CD14-positive monocyte (primary cell): Measurements from ENCODE around the gene MAL. TPM values are rescaled to one million over a fixed set of nuclear protein-coding genes. Genes with fewer than 3 reads are reported as not detected.

Source experiments
- DNase-seq, 3 donors: peaks; one replicate each; pipeline ENCODE4 v3.0.0-alpha.2; 2011 to 2022
- H2AFZ ChIP-seq: 2 replicates; pipeline ENCODE4 v1.6.0; 2012; ENCODE audit warnings: mild to moderate bottlenecking, low read depth, low read length, inconsistent platforms; ENCODE audit not compliant: insufficient read depth, poor library complexity, severe bottlenecking
- H3K27ac ChIP-seq, 2 donors: 1 replicate in 1 of 2; 2 replicates in 1 of 2; pipeline ENCODE4 v1.5.1; 2012 to 2013; ENCODE audit warnings: low read length in 2 of 2, control low read depth in 1 of 2, inconsistent platforms in 1 of 2, low read depth in 1 of 2, mild to moderate bottlenecking in 1 of 2
- H3K27me3 ChIP-seq, 2 donors: one replicate each; pipeline versions ENCODE4 v1.6.0 to v1.6.1; 2011 to 2013; ENCODE audit warnings: low read length in 2 of 2; ENCODE audit not compliant: control insufficient read depth in 2 of 2, insufficient read depth in 2 of 2
- H3K36me3 ChIP-seq, 2 donors: replicated peaks in 1 of 2; 1 replicate in 1 of 2; 2 replicates in 1 of 2; pipeline versions ENCODE4 v1.5.1 to v1.6.1; 2012 to 2013; ENCODE audit warnings: low read length in 2 of 2, control low read depth in 1 of 2, inconsistent platforms in 1 of 2, mild to moderate bottlenecking in 1 of 2; ENCODE audit not compliant: insufficient read depth in 2 of 2, control insufficient read depth in 1 of 2
- H3K4me1 ChIP-seq, 2 donors: 1 replicate in 1 of 2; 2 replicates in 1 of 2; pipeline versions ENCODE4 v1.5.1 to v1.6.1; 2012 to 2013; ENCODE audit warnings: low read length in 2 of 2, control low read depth in 1 of 2, inconsistent platforms in 1 of 2, mild to moderate bottlenecking in 1 of 2, moderate library complexity in 1 of 2; ENCODE audit not compliant: insufficient read depth in 2 of 2, control insufficient read depth in 1 of 2
- H3K4me2 ChIP-seq: replicated peaks from 2 replicates; pipeline ENCODE3; 2012; ENCODE audit warnings: low read length, moderate library complexity, mild to moderate bottlenecking; ENCODE audit not compliant: poor library complexity, severe bottlenecking; ENCODE audit errors: extremely low read depth
- H3K4me3 ChIP-seq, 3 experiments: fragments of 200-600 bp in 1 of 3; sonication (generic) in 1 of 3; replicated peaks in 1 of 3; 1 replicate in 2 of 3; 2 replicates in 1 of 3; pipeline ENCODE4 v1.5.1; 2011 to 2013; ENCODE audit warnings: low read length in 3 of 3, mild to moderate bottlenecking in 3 of 3, control low read depth in 2 of 3, low read depth in 2 of 3, inconsistent platforms in 1 of 3, moderate library complexity in 1 of 3
- H3K79me2 ChIP-seq: 2 replicates; pipeline ENCODE4 v1.6.0; 2012; ENCODE audit warnings: mild to moderate bottlenecking, control low read depth, inconsistent platforms, low read length, moderate library complexity; ENCODE audit not compliant: insufficient read depth
- H3K9ac ChIP-seq: 2 replicates; pipeline ENCODE4 v1.6.0; 2017; ENCODE audit warnings: low read length, mild to moderate bottlenecking; ENCODE audit not compliant: insufficient read depth, poor library complexity, severe bottlenecking
- H3K9me3 ChIP-seq, 2 donors: replicated peaks in 1 of 2; 1 replicate in 1 of 2; 2 replicates in 1 of 2; pipeline versions ENCODE4 v1.5.1 to v1.6.1; 2012 to 2013; ENCODE audit warnings: low read length in 2 of 2, control low read depth in 1 of 2; ENCODE audit not compliant: control insufficient read depth in 1 of 2, insufficient read depth in 1 of 2
- H4K20me1 ChIP-seq: 2 replicates; pipeline ENCODE4 v1.6.0; 2012; ENCODE audit warnings: mild to moderate bottlenecking, low read length, control low read depth, moderate library complexity; ENCODE audit not compliant: insufficient read depth
- H3K27ac Mint-ChIP-seq, 7 donors: one replicate each; pipeline ENCODE4 v1.8.0; 2020; ENCODE audit warnings: mild to moderate bottlenecking in 7 of 7, mixed read lengths in 7 of 7, moderate library complexity in 6 of 7, inconsistent platforms in 2 of 7
- H3K27me3 Mint-ChIP-seq, 3 donors: one replicate each; pipeline ENCODE4 v1.8.0; 2021 to 2022; ENCODE audit warnings: low read depth in 3 of 3, mild to moderate bottlenecking in 3 of 3, mixed read lengths in 3 of 3, moderate library complexity in 3 of 3, inconsistent platforms in 1 of 3
- H3K36me3 Mint-ChIP-seq, 2 donors: one replicate each; pipeline ENCODE4 v1.8.0; 2020; ENCODE audit warnings: mixed read lengths in 2 of 2, inconsistent platforms in 1 of 2, mild to moderate bottlenecking in 1 of 2
- H3K4me1 Mint-ChIP-seq: one replicate; pipeline ENCODE4 v1.8.0; 2020; ENCODE audit warnings: mild to moderate bottlenecking, mixed read lengths
- H3K4me3 Mint-ChIP-seq, 2 donors: one replicate each; pipeline ENCODE4 v1.8.0; 2020; ENCODE audit warnings: mild to moderate bottlenecking in 2 of 2, mixed read lengths in 2 of 2, moderate library complexity in 1 of 2
- H3K9me3 Mint-ChIP-seq, 7 donors: one replicate each; pipeline ENCODE4 v1.8.0; 2020 to 2022; ENCODE audit warnings: mixed read lengths in 7 of 7, mild to moderate bottlenecking in 6 of 7, moderate library complexity in 6 of 7, inconsistent platforms in 2 of 7
- WGBS: methylation state at CpG from one replicate; pipeline ENCODE4 v1.1.5; 2013; ENCODE audit warnings: missing lambda C conversion rate; ENCODE audit not compliant: insufficient coverage; 5-methylcytosine and 5-hydroxymethylcytosine counted together
- intact Hi-C, 2 donors: fragments of 100-400 bp; cut with micrococcal nuclease; formaldehyde crosslinking; loops; one replicate each; pipeline versions ENCODE4 v1.15.0 to v1.15.1; 2023
- polyA plus RNA-seq, 3 donors: library from polyadenylated mRNA; depleted of rRNA in 1 of 3; unstranded in 2 of 3; stranded (reverse) in 1 of 3; fragments of 300-500 nt in 2 of 3; fragments of >200 nt in 1 of 3; fragmentation: Illumina TruSeq in 2 of 3; gene quantifications; 1 replicate in 2 of 3; 2 replicates in 1 of 3; pipeline ENCODE4 v1.2.3, GENCODE V29; 2012 to 2021
- TF ChIP-seq, protein P1 (sequence below): fragments of 200-600 bp; IDR thresholded peaks from one replicate; pipeline ENCODE4 v1.8.0; 2022; ENCODE audit warnings: antibody characterized with exemption, mild to moderate bottlenecking

MAL gene
- polyA plus RNA-seq, 3 donors, result 0.39 to 0.48 TPM; not detected in 1

DNA sequence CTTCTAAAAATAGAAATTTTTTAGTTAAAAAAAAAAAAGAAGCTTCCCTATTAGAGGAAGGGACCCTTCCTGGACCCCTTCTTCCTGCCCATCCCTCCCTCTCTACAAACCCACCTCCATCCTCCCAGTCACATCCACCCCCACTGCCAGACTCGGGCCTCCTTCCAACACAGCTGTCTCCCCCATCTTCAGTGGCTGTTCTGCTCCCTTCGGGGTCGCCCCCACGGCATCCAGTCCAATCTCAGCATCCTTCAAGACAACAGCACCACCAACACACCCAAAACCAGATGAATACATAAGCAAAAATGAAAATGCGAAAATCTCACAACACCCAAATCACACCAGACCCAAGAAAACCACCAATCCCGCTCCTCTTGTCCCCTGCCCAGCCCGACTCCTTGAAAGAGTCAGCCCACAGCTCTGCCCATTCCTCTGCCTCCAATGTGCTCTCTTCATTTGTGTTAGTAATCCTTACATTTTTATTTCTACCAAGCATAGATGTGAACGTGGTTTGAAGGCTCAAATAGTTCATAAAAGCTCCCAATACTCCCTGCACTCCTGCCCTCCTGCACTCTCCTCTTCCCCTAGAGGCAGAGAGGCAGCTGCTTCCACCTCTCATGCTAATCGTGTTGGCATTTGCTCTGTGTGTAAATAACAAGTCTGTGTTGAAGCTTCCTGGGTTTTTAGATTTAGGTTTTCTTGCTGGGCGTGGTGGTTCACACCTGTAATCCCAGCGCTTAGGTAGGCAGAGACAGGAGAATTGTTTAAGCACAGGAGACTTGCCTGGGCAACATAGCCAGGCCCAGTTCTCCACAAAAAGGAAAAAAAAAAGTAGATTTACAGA lies 37.0 kb downstream of the MAL start:
- peak overlapping the region in 1 of 7 donors; percentile 86 for H3K27ac Mint-ChIP-seq
- no peaks in the 10 kb centered on the region for H3K36me3 Mint-ChIP-seq
- Histone ChIP-seq H3K79me2 (no peaks in the 10 kb centered on the region), H3K9ac (no peak overlapping the region), H3K4me2 (no peak overlapping the region), H2AFZ (no peak overlapping the region), H3K36me3 (no peaks in the 10 kb centered on the region), H3K4me3 (no peak overlapping the region), H3K4me1 (no peaks in the 10 kb centered on the region), H3K9me3 (no peaks in the 10 kb centered on the region), H3K27ac (no peak overlapping the region), H3K27me3 (no peaks in the 10 kb centered on the region), H4K20me1 (no peaks in the 10 kb centered on the region)
- intact Hi-C loops, result no loop called here
- peaks cover 0 to 2% (median 0%) of the 10 kb centered on the region in 7 donors for H3K9me3 Mint-ChIP-seq
- TF ChIP-seq, protein P1, sequence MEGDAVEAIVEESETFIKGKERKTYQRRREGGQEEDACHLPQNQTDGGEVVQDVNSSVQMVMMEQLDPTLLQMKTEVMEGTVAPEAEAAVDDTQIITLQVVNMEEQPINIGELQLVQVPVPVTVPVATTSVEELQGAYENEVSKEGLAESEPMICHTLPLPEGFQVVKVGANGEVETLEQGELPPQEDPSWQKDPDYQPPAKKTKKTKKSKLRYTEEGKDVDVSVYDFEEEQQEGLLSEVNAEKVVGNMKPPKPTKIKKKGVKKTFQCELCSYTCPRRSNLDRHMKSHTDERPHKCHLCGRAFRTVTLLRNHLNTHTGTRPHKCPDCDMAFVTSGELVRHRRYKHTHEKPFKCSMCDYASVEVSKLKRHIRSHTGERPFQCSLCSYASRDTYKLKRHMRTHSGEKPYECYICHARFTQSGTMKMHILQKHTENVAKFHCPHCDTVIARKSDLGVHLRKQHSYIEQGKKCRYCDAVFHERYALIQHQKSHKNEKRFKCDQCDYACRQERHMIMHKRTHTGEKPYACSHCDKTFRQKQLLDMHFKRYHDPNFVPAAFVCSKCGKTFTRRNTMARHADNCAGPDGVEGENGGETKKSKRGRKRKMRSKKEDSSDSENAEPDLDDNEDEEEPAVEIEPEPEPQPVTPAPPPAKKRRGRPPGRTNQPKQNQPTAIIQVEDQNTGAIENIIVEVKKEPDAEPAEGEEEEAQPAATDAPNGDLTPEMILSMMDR, result no peak
- no peak for DNase-seq
- H3K27me3 Mint-ChIP-seq, result peaks cover 0 to 7% (median 3%) of the 10 kb centered on the region in 3 donors
- H3K4me1 Mint-ChIP-seq, result no peaks in the 10 kb centered on the region
- 86% methylated on average over 9 of the region's 11 CpGs for whole genome bisulfite sequencing
- no peak overlapping the region for H3K4me3 Mint-ChIP-seq

DNA sequence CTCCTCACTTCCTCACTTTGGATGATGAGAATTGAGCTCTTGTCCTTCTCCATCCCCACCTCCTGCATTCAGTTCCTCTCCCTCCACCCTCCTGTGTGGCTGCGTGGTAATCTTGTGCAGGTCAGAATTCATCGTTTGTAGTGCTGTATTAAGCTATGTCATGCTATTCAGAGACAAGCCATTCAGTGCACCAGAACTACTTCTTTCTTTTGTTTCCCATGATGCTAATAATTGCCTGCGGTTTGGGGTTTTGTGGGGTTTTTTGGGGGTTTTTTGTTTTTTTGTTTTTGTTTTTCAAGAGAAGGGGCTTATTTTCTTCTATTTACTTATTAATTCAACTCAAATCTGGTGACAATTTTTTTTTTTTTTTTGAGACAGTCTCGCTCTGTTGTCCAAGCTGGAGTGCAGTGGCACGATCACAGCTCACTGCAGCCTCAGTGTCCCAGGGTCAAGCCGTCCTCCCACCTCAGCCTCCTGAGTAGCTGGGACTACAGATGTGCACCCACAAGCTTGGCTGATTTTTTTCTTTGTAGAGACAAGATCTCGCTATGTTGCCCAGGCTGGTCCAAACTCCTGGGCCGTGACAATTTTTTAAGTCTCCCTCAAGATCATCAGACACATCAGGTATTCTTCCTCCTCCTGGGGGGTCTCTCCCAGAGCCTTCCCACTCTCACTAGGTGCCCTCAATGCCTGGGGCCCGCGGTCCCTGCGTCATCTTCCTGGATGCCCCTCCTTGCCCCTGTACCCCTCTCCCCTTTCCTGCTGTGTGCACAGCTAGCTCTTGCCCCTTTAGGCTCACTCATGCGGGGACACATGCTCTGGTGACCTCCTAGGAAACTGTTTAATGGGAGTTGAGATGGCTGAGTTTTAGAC lies 37.8 kb downstream of the MAL start:
- H3K9ac ChIP-seq, result no peak overlapping the region
- H3K4me1 ChIP-seq, result no peaks in the 10 kb centered on the region
- no peaks in the 10 kb centered on the region for H3K4me1 Mint-ChIP-seq
- no peak overlapping the region for H3K27ac Mint-ChIP-seq
- 94% methylated on average over 7 of the region's 12 CpGs for WGBS
- TF ChIP-seq, protein P1, result no peak
- no peaks in the 10 kb centered on the region for H4K20me1 ChIP-seq
- H3K9me3 Mint-ChIP-seq, result peaks cover 0 to 3% (median 0%) of the 10 kb centered on the region in 7 donors
- no peak for DNase-seq
- no peaks in the 10 kb centered on the region for H3K79me2 ChIP-seq
- no peaks in the 10 kb centered on the region for H3K36me3 ChIP-seq
- no peak overlapping the region for H3K4me3 Mint-ChIP-seq
- no peak overlapping the region for H3K27ac ChIP-seq
- H3K27me3 Mint-ChIP-seq, result peaks cover 0 to 7% (median 3%) of the 10 kb centered on the region in 3 donors
- H3K9me3 ChIP-seq, result no peaks in the 10 kb centered on the region
- H3K4me2 ChIP-seq, result no peak overlapping the region
- intact Hi-C loops, result no loop called here
- H2AFZ ChIP-seq, result no peak overlapping the region
- H3K27me3 ChIP-seq, result no peaks in the 10 kb centered on the region
- no peak overlapping the region for H3K4me3 ChIP-seq
- no peaks in the 10 kb centered on the region for H3K36me3 Mint-ChIP-seq
